Amniotic epithelial cell (primary cell): ENCODE data around the gene CYB5R4.

Experiments
- DNase-seq: peaks from one replicate; pipeline ENCODE4 v3.0.0-alpha.2; 2010; ENCODE audit warnings: low read depth

CYB5R4 gene

GRCh38 chr6:83984411-83984810 lies 124.9 kb downstream of the CYB5R4 start:
- DNase-seq, result no peak

- no peak for DNase-seq
These were observed 125.8 kb downstream of the CYB5R4 start for GRCh38 chr6:83985308-83985713.

- DNase-seq, result no peak
These were observed 126.2 kb downstream of the CYB5R4 start for GRCh38 chr6:83985715-83986114.

- no peak for DNase-seq
These were observed 138.6 kb downstream of the CYB5R4 start for GRCh38 chr6:83998021-83998584.

GRCh38 chr6:84001119-84001518 lies 141.6 kb downstream of the CYB5R4 start:
- DNase-seq, result no peak

- no peak for DNase-seq
These were observed 142.7 kb downstream of the CYB5R4 start for GRCh38 chr6:84002226-84002625.

- no peak for DNase-seq
These were observed 143.6 kb downstream of the CYB5R4 start for GRCh38 chr6:84003131-84003530.

GRCh38 chr6:84003654-84004053 lies 144.2 kb downstream of the CYB5R4 start:
- DNase-seq, result no peak

- DNase-seq, result no peak
These were observed 148.4 kb downstream of the CYB5R4 start for GRCh38 chr6:84007871-84008270.

- no peak for DNase-seq
These were observed 153.9 kb downstream of the CYB5R4 start for GRCh38 chr6:84013354-84013753.

GRCh38 chr6:84013931-84014330 lies 154.4 kb downstream of the CYB5R4 start:
- no peak for DNase-seq

GRCh38 chr6:84016029-84016428 lies 156.5 kb downstream of the CYB5R4 start:
- DNase-seq, result no peak
